HUES64 (cell line): ENCODE measurements around the gene PDP2.

Experiments
- H3K27ac ChIP-seq: 2 replicates; pipeline ENCODE4 v1.7.0; 2013; ENCODE audit warnings: low read depth, low read length, inconsistent platforms
- H3K27me3 ChIP-seq: 2 replicates; pipeline ENCODE4 v1.6.1; 2013; ENCODE audit warnings: mild to moderate bottlenecking, low read length; ENCODE audit not compliant: insufficient read depth
- H3K36me3 ChIP-seq: 2 replicates; pipeline ENCODE4 v1.6.1; 2013; ENCODE audit warnings: mild to moderate bottlenecking, low read length; ENCODE audit not compliant: insufficient read depth
- H3K4me1 ChIP-seq: 2 replicates; pipeline ENCODE4 v1.6.1; 2013; ENCODE audit warnings: mild to moderate bottlenecking, low read length, moderate library complexity; ENCODE audit not compliant: insufficient read depth
- H3K4me3 ChIP-seq: 2 replicates; pipeline ENCODE4 v1.5.1; 2013; ENCODE audit warnings: mild to moderate bottlenecking, low read length, moderate library complexity
- H3K9ac ChIP-seq: 2 replicates; pipeline ENCODE4 v1.6.1; 2013; ENCODE audit warnings: mild to moderate bottlenecking, low read depth, low read length
- H3K9me3 ChIP-seq: 2 replicates; pipeline ENCODE4 v1.6.1; 2013; ENCODE audit warnings: low read depth, low read length; ENCODE audit not compliant: insufficient read depth
- WGBS: fragments of 150-250, 120-280 bp; methylation state at CpG from one replicate; pipeline ENCODE4 v1.1.7; 2013; ENCODE audit warnings: missing lambda C conversion rate; 5-methylcytosine and 5-hydroxymethylcytosine counted together

Gene PDP2

GRCh38 chr16:66898933-66899309 is 18.6 kb downstream of the PDP2 start:
- Histone ChIP-seq H3K4me1 (peaks cover 8% of the 10 kb centered on the region), H3K9ac (no peak overlapping the region)
- 92% methylated on average over 2 of the region's 2 CpGs for WGBS

GRCh38 chr16:66899310-66899944 is 19.1 kb downstream of the PDP2 start:
- no peaks in the 10 kb centered on the region for H3K27me3 ChIP-seq
- H3K9me3 ChIP-seq: no peaks in the 10 kb centered on the region
- H3K36me3 ChIP-seq: no peaks in the 10 kb centered on the region
- WGBS: 92% methylated on average over 6 of the region's 6 CpGs
- H3K4me1 ChIP-seq: peaks cover 8% of the 10 kb centered on the region
- H3K4me3 ChIP-seq: no peak overlapping the region
- no peak overlapping the region for H3K9ac ChIP-seq
- no peak overlapping the region for H3K27ac ChIP-seq

More at GRCh38 chr16:66898933-66899309, 18.6 kb downstream of the PDP2 start:
- H3K36me3 ChIP-seq: no peaks in the 10 kb centered on the region
- no peaks in the 10 kb centered on the region for H3K9me3 ChIP-seq
- no peak overlapping the region for H3K27ac ChIP-seq
- no peak overlapping the region for H3K4me3 ChIP-seq
- no peaks in the 10 kb centered on the region for H3K27me3 ChIP-seq

DNA sequence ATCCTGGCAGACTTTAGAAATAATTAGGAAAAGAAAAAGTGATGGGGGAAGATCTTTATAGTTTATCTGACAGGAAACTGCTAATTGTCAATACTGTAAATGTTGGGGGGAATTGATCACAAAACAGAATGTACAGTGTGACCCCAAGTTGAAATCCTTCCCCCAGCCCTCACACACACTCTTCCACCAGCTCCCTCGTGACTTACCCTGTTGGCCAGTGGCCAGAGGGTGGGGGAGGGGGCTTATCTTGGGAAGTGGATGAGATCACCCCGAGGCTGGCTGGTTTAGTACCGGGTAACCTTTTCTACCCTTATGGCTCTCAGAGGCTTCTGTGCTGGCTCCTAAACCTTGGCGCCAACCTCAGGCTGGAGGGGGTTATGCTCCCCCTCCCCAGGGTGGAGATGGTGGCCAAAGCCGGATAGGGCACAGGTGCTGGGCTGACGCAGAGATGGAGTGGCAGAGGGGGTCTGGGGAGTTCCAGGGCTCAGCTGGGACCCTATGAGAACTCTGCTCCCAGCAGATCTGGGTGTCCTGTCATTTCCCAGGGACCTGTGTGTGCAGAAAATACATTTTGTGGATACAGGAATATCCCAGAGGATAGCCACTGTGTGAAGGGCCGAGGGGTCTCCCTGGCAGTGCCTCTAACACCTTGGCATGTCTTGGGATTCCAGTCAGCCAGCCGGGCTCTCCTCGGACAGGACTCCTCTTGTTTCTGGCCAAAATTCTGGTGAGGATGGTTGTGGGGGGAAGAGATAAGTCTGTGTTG is 19.8 kb downstream of the PDP2 start:
- H3K4me1 ChIP-seq: peaks cover 8% of the 10 kb centered on the region
- H3K36me3 ChIP-seq: no peaks in the 10 kb centered on the region
- H3K9ac ChIP-seq: no peak overlapping the region
- H3K4me3 ChIP-seq: no peak overlapping the region
- 62% methylated on average over 8 of the region's 9 CpGs for WGBS
- no peaks in the 10 kb centered on the region for H3K9me3 ChIP-seq
- H3K27ac ChIP-seq: no peak overlapping the region
- no peaks in the 10 kb centered on the region for H3K27me3 ChIP-seq

DNA sequence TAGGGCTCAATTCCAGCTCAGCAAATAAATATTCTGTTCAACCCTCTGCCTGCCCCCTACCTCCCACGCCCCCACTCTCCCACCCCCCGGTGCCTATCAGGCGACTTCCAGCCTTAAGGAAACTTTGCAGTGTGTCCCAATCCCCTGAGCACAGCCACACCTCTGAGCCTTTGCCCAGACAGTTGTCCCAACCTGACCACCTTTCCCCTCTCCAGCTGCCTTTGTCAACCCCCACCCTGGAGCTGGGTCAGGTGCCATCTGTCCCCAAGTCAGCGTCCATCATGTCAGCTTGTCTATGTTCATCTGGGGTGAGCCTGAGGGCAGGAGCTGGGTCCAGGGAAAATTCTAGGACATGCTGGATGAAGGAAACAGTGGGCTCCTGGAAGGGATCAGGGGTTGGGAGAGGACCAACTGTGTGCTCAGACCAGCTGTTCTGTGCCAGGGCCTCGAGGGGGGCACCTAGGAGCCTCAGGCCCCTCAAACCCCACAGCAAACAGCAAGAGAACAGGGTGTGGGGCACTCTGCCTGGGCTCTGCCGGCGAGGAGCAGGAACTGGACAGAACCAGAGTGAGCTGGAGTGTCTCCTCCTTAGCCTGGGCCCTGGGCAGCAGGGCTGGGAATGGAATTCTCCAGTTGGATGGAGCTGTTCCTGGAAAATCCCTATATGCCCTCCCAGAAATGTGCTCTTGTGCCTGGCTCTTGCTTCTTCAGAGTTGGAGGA is 20.6 kb downstream of the PDP2 start:
- H3K9me3 ChIP-seq: no peaks in the 10 kb centered on the region
- H3K9ac ChIP-seq: no peak overlapping the region
- H3K4me3 ChIP-seq: no peak overlapping the region
- H3K4me1 ChIP-seq: peaks cover 8% of the 10 kb centered on the region
- H3K27me3 ChIP-seq: no peaks in the 10 kb centered on the region
- H3K27ac ChIP-seq: no peak overlapping the region
- 79% methylated on average over 7 of the region's 7 CpGs for WGBS
- H3K36me3 ChIP-seq: no peaks in the 10 kb centered on the region

DNA sequence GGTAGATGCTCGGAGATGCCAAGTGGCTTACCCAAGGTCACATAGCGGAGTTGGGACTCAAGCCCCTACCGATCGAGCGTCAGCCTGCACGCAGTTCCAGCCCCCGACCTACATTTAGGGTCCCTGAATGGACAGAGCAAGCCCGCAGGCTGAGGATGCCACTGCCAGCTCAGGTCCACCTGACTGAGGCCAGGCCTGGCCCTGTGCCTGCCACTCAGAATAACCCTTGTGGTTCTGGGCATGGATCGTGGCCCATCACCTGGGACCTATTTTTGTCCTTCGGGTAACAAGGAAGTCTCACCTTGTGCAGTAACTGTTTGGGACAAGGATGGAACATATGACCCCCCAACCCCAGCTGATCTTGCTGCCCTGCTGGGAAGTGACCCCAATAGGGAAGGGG is 21.3 kb downstream of the PDP2 start:
- Histone ChIP-seq H3K9ac (no peak overlapping the region), H3K4me1 (peaks cover 8% of the 10 kb centered on the region), H3K4me3 (no peak overlapping the region), H3K27me3 (no peaks in the 10 kb centered on the region), H3K27ac (no peak overlapping the region), H3K36me3 (no peaks in the 10 kb centered on the region), H3K9me3 (no peaks in the 10 kb centered on the region)
- 91% methylated on average over 10 of the region's 10 CpGs for WGBS

- H3K9ac ChIP-seq: no peak overlapping the region
- no peaks in the 10 kb centered on the region for H3K27me3 ChIP-seq
- no peak overlapping the region for H3K4me3 ChIP-seq
- H3K9me3 ChIP-seq: no peaks in the 10 kb centered on the region
- WGBS: 86% methylated on average over 14 of the region's 14 CpGs
- H3K4me1 ChIP-seq: peaks cover 8% of the 10 kb centered on the region
- H3K36me3 ChIP-seq: no peaks in the 10 kb centered on the region
- H3K27ac ChIP-seq: no peak overlapping the region
These were observed 22.6 kb downstream of the PDP2 start for GRCh38 chr16:66902648-66903543.

DNA sequence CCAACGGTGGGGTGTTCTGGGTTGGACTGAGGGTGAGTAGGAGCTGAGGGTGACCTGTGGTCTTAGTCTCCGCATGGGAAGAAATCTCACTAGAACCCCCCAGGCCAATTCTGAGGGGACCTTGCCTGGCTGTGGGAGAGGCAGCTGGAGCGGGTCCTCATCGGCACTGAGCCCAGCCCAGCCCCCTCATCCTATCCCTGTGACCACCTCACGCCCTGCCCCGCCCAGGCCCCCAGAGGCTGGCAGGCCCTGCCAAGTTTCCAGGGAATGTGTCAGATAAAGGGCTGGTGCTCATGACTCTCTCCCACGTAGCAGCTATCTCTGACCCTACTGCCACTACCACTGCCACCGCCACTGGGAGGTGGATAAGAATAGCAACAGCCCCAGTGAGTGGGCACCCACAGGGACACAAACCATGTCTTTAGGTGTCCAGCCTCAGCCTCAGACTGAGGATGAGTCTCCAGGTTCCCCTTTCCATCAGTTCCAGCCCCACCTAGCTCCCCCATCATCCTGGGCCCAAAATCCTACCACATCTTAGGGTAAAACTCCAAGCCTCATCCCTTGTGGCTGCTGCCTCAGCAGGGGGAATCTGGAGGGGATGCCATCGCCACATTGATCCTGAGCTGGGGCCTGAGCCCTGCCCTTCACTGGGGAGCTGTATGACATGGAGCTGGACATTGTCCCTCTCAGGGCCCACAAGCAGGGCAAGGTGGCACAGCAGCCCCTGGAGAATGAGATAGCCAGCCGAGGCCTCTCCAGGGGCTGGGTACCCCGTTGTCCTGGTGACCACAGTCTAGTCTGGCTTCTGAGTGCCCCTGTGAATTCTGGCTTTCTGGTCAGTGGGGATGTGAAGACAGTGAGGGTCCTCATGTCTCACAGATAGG is 23.5 kb downstream of the PDP2 start:
- Histone ChIP-seq H3K27me3 (no peaks in the 10 kb centered on the region), H3K4me1 (peaks cover 8% of the 10 kb centered on the region), H3K36me3 (no peaks in the 10 kb centered on the region), H3K9ac (no peak overlapping the region), H3K9me3 (no peaks in the 10 kb centered on the region), H3K27ac (no peak overlapping the region), H3K4me3 (no peak overlapping the region)
- 90% methylated on average over 11 of the region's 11 CpGs for WGBS

DNA sequence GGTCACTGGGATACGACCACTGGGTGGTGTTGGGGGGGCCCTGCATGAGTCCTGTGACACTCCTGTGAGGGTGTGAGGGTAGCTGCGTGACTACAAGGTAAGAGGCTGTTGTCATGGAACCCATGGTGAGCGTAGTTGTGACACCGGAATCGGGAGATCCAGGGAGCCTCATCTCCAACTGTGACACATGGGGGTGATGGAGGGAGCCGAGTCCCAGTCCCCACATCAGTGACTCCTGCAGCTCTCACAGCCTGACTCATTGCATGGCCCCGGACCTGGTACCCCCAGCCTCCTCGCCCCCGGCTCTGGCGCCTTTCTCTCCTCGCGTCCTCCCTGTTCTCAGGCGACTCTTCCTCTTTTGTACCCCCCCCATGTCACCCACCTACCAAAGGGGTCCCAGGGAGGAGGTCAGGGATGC is 24.1 kb downstream of the PDP2 start:
- H3K4me1 ChIP-seq: peaks cover 8% of the 10 kb centered on the region
- no peaks in the 10 kb centered on the region for H3K9me3 ChIP-seq
- no peak overlapping the region for H3K4me3 ChIP-seq
- H3K36me3 ChIP-seq: no peaks in the 10 kb centered on the region
- WGBS: 88% methylated on average over 13 of the region's 13 CpGs
- no peak overlapping the region for H3K27ac ChIP-seq
- H3K9ac ChIP-seq: no peak overlapping the region
- no peaks in the 10 kb centered on the region for H3K27me3 ChIP-seq

DNA sequence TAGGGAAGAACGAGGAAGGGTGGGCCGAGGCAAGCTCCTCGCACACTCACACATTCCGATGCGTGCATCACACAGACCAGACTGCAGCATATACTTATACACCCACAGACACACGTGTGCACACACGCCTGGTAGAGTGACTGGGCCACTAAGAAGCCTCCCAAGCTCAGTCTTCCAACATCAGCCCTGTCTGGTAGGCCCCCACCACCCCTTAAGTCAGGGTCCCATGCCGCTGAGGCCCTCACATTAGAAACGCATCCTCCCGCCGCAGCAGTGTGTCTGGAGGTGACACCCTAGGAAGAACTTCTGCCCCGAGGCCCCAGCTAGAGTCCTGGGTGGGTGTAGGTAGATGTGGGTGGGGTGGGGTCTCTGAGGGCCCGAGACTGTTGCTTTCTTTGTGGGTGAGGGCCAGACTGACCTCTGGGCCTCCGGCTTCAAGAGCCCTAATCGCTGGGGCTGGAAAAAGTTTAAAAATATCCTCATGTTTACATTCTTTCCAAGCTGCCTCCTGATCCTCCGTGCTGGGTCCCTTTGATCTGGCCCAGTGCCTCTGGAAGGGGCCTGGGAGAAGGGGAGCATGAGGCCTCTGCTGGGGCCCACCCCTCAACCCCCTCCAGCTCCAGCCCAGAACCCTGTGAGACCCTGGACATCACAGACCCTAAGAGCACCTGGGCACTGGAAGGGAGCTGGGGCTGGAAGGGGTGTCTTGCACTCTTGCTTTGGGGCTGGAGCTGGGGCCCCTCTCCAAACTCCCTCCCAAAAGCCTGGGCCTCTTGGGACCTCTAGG is 24.7 kb downstream of the PDP2 start:
- H3K9me3 ChIP-seq: no peaks in the 10 kb centered on the region

More for the DNA sequence above, 24.7 kb downstream of the PDP2 start:
- H3K36me3 ChIP-seq: no peaks in the 10 kb centered on the region
- H3K4me1 ChIP-seq: peaks cover 4% of the 10 kb centered on the region
- 91% methylated on average over 16 of the region's 16 CpGs for WGBS
- no peak overlapping the region for H3K4me3 ChIP-seq
- no peak overlapping the region for H3K9ac ChIP-seq
- no peak overlapping the region for H3K27ac ChIP-seq
- H3K27me3 ChIP-seq: no peaks in the 10 kb centered on the region
